ENCODE results near the gene HOXB4.

Gene HOXB4

DNA sequence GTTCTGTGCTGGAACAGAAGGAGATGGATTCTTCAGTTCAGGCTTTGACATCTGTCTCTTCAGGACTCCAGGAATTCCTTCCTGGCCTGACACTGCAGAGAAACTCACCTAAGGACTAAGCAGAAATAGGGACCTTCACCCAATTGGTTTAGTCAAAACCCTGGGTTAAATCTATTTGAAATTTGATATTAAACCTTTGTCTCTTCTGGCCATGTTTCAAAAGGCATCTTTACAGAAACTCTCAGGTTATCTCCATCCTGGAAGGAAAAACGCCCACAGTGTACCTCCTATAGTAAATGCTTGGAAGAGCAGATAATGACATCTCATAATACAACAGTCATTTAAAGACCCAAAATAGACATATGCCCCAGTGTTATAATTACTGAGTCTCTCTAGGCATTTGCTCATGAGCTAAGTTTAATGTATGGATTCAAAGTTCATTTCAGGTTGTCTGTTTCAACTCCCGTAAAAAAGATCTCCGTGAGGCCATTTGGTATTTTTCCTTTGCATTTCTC is 5.6 kb upstream of the HOXB4 start:
- TF ChIP-seq SPI1 (IDR thresholded peaks at IDR 0.05; ENCODE audit: low read depth, low read length), result no peak
- no peak for TF ChIP-seq PAX5 (IDR thresholded peaks at IDR 0.05; ENCODE audit: insufficient read depth, low read length, severe bottlenecking)
- DNase-seq (ENCODE audit: insufficient read length, low spot score), result no peak
- no peak for FAIRE-seq

DNA sequence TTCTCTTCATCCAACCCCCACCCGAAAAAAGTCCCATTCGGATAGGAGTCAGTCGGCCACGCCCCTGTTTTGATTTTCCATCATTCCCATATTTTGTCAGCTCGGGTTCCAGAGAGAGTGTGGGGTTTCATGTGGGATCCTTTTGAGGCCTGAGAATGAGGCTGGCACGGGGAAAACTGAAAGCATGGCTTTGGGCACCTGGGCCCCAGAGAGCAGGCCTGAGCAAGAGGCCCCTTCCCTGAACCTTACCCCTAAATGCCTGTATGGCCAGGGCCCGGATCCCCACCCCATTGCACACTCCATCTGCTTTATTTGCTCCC is 4.6 kb upstream of the HOXB4 start:
- TF ChIP-seq TAF1 (IDR thresholded peaks at IDR 0.05; ENCODE audit: low read depth, low read length) (no peak), POLR2A (IDR thresholded peaks at IDR 0.05; ENCODE audit: low read depth, low read length) (no peak), POU2F2 (IDR thresholded peaks at IDR 0.05; ENCODE audit: low read depth, low read length) (no peak), POLR2AphosphoS5 (IDR thresholded peaks at IDR 0.05; ENCODE audit: low read depth, low read length) (no peak), PAX5 (IDR thresholded peaks at IDR 0.05; ENCODE audit: insufficient read depth, low read length, severe bottlenecking) (no peak), SPI1 (IDR thresholded peaks at IDR 0.05; ENCODE audit: low read depth, low read length) (no peak)
- no peak for DNase-seq (ENCODE audit: insufficient read length, low spot score)
- no peak for FAIRE-seq

DNA sequence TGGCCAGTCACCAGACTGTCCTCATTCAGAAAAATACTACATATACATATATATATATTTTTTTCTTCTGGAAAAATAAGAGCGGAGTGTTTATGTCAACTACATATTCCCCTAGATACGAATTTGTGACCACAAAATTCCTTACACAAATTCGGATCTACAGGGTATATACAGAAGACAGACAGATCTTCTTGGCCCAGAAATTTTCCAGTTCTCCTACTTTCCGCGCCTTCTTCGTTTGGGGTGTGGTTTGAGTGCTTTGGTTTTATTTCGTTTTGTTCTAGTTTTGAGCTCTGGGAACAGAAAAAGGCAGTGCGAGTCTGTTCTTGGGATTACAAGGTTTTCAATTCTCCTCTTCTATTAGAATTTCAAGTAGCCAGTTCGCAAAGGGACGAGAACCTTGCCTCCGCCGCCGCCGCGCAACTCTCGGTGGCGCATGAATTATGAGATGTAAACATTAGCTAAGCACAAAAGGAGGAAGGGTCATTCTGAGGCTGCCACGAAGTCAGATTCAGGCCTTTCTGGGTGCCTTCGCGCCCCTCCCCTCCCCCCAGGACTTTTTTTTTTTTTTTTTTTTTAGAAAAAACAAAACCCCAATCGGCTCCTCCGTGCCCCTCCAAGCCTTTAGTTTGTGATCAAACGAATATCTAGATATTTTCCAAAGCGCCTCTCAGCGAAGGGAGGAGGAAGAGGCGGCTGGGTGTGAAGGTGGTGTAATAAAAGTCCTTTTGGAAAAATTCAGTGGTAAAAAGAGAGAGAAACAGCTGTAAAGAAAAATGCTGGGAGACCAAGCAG is 1.8 kb upstream of the HOXB4 start:
- DNase-seq (ENCODE audit: insufficient read length, low spot score), result no peak
- TF ChIP-seq SPI1 (IDR thresholded peaks at IDR 0.05; ENCODE audit: low read depth, low read length) (no peak), POLR2A (IDR thresholded peaks at IDR 0.05; ENCODE audit: low read depth, low read length) (no peak), PAX5 (IDR thresholded peaks at IDR 0.05; ENCODE audit: insufficient read depth, low read length, severe bottlenecking) (no peak), TAF1 (IDR thresholded peaks at IDR 0.05; ENCODE audit: low read depth, low read length) (no peak), POLR2AphosphoS5 (IDR thresholded peaks at IDR 0.05; ENCODE audit: low read depth, low read length) (no peak), POU2F2 (IDR thresholded peaks at IDR 0.05; ENCODE audit: low read depth, low read length) (no peak)
- peak; percentile 50 for FAIRE-seq

DNA sequence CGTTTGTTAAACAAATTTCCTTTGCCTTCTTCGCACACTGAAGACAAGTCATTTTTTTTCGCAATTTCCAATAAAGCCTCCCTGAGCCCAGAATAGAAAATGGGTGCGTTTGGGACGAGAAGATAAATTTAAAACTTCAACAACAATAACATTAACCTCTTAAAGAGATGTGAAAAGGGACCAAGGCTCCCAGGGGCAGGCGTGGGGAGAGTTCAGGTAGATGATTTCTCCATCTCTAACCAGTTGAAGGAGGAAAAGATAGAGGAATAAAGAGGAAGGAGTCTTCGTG is 1.3 kb upstream of the HOXB4 start:
- TF ChIP-seq SPI1 (IDR thresholded peaks at IDR 0.05; ENCODE audit: low read depth, low read length) (no peak), TAF1 (IDR thresholded peaks at IDR 0.05; ENCODE audit: low read depth, low read length) (no peak), POLR2AphosphoS5 (IDR thresholded peaks at IDR 0.05; ENCODE audit: low read depth, low read length) (no peak), PAX5 (IDR thresholded peaks at IDR 0.05; ENCODE audit: insufficient read depth, low read length, severe bottlenecking) (no peak), POU2F2 (IDR thresholded peaks at IDR 0.05; ENCODE audit: low read depth, low read length) (no peak), POLR2A (IDR thresholded peaks at IDR 0.05; ENCODE audit: low read depth, low read length) (no peak)
- no peak for FAIRE-seq
- DNase-seq (ENCODE audit: insufficient read length, low spot score), result no peak

DNA sequence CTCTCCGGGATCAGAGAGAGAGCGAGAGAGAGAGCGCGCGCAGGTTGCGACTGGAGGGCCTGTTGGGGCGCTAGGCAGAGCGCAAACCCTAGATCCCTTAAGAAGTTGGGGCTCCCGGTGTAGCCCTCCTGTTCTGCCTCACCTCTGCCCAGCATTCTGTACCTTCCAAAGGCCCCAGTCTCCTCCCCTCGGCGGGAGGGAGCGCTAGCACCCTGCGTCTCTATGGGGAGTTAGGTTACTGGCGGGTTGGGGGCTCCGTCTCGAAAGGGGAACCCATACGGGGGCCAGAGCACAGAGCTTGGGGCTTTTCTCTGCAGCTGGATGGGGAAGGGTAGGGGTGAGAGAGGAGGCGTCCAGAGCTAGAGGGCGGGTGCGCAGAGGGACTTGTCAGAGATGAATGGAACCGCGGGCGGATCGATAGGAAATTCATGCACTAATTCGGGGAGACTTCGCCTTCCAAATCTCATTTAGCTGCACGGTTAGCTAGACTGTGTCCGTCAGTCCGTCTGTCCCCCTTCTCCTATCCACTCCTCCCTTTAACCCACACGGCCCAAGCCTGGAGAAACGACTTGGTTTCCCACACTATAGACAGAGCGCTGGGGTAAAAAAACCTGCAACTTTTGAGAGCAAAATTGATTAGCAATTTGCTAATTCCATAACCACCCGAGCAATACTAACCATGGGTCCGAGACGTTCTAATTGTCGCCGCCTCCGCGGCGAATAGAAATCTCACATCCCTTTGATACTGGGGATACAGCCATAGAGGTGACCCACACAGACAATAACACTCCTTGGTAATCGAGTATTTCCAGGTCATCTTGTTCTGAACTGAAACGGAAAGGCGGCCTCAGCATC is 693 bp upstream of the HOXB4 start:
- TF ChIP-seq TAF1 (IDR thresholded peaks at IDR 0.05; ENCODE audit: low read depth, low read length), result 0 out of 2 replicates have a peak, but pooled peaks have one; percentile 36
- TF ChIP-seq SPI1 (IDR thresholded peaks at IDR 0.05; ENCODE audit: low read depth, low read length), result no peak
- FAIRE-seq (peak; percentile 81), DNase-seq (ENCODE audit: insufficient read length, low spot score) (no peak)

DNA sequence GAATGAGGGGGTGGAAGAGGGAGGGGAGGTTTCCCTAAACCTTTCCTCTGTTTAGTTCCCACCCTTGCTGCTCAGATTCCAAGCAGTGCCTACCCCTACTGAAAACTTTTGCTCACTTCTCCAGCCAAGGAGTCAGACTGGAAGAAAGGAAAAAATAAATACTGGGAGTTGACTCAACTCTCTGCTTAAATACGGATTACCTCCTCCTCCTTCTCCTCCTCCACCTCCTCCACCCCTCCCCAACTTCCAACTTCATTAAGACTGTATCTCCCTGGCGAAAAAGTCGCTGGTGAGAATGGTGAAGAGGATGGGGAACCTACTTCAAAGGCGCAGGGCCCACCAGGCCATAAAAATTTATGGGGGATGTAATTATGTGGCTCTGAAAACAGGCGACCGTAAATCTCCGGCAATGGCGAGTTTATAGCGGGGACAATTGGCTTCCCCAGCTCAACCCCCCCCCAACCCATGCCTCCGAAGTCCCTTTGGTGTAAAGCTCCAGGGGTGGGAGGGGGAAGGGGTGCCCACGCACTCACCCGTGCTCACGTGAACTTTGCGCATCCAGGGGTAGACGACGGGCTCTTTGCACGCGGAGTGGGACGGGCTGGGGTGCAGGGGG is 712 bp downstream of the HOXB4 start:
- TF ChIP-seq POLR2A (IDR thresholded peaks at IDR 0.05; ENCODE audit: low read depth, low read length), result no peak
- TF ChIP-seq POU2F2 (IDR thresholded peaks at IDR 0.05; ENCODE audit: low read depth, low read length), result no peak
- TF ChIP-seq SPI1 (IDR thresholded peaks at IDR 0.05; ENCODE audit: low read depth, low read length), result no peak
- no peak for TF ChIP-seq POLR2AphosphoS5 (IDR thresholded peaks at IDR 0.05; ENCODE audit: low read depth, low read length)
- no peak for TF ChIP-seq TAF1 (IDR thresholded peaks at IDR 0.05; ENCODE audit: low read depth, low read length)
- no peak for TF ChIP-seq PAX5 (IDR thresholded peaks at IDR 0.05; ENCODE audit: insufficient read depth, low read length, severe bottlenecking)
- DNase-seq (ENCODE audit: insufficient read length, low spot score), result no peak
- peak; percentile 60 for FAIRE-seq

DNA sequence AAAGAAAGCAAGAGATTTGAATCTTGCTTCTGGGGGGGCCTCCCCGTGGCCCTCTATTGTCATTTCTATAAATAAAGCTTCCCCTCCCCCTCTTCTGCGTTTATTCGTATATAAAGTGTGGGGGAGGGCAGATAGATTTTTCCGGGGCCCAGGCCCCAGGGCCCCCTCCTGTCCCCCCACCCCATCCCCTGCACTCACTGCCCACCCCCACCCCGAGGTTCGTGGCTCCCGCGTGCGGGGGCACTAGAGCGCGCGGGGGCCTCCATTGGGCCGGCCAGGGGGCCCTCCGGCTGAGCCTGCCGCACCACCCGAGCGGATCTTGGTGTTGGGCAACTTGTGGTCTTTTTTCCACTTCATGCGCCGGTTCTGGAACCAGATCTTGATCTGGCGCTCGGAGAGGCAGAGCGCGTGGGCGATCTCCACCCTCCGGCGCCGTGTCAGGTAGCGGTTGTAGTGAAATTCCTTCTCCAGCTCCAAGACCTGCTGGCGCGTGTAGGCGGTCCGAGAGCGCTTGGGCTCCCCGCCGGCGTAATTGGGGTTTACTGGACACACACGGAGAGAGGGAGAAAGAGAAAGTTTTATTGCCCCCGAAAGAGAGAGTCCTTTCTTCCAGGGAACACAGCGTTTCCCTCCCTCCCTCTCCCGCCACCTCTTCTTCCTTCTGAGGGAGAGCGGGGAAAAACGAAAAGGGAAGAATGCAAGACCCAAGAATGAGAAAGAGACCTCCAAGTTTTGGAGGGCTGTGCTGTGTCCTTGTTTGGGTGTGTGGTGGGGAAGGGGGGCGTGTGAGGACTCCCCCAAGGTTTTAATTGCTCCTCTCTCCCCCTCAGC is 1.5 kb downstream of the HOXB4 start:
- FAIRE-seq (no peak), DNase-seq (ENCODE audit: insufficient read length, low spot score) (no peak)
- TF ChIP-seq TAF1 (IDR thresholded peaks at IDR 0.05; ENCODE audit: low read depth, low read length) (no peak), PAX5 (IDR thresholded peaks at IDR 0.05; ENCODE audit: insufficient read depth, low read length, severe bottlenecking) (no peak), SPI1 (IDR thresholded peaks at IDR 0.05; ENCODE audit: low read depth, low read length) (no peak), POLR2AphosphoS5 (IDR thresholded peaks at IDR 0.05; ENCODE audit: low read depth, low read length) (no peak), POLR2A (IDR thresholded peaks at IDR 0.05; ENCODE audit: low read depth, low read length) (no peak), POU2F2 (IDR thresholded peaks at IDR 0.05; ENCODE audit: low read depth, low read length) (no peak)

DNA sequence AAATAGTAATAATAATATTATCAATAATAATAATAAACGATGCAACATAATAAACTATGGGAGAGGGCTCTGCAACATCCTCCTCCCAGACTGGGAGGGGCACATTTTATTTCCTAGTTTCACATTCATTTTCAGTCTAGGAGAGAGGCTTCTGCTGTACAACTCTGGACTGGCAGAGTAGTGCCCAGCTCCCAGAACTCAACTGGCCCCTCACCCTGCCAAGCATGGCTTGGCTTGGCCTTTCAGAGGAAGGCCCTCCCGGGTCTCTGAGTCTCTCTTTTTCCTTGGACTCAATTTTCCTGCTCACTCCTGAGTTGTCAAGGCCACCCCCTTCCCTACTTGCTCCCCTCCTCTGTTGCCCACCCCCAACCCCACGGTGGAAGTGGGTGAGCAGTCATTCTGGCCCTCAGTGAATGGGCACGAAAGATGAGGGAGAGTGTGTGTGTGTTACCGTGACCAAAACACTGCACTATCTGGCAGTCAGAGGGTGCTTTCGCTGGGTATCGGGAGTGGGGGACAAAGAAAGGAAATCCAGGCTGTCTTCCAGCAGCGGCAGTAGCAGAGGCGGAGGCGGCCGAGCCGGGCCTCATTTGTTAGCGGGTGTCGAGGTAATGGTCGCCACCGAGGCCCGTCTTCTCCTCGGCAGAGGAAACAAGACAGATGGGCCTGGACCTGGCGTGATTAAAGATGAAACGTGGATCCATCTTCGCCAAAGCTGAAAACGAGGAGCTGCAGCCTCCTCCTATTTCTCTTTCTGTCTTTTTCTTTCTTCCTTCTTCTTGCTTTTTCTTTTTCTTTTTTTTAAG is 2.3 kb downstream of the HOXB4 start:
- no peak for DNase-seq (ENCODE audit: insufficient read length, low spot score)
- no peak for TF ChIP-seq POLR2A (IDR thresholded peaks at IDR 0.05; ENCODE audit: low read depth, low read length)
- TF ChIP-seq SPI1 (IDR thresholded peaks at IDR 0.05; ENCODE audit: low read depth, low read length), result no peak
- TF ChIP-seq PAX5 (IDR thresholded peaks at IDR 0.05; ENCODE audit: insufficient read depth, low read length, severe bottlenecking), result no peak
- FAIRE-seq, result no peak

Data from GM12891 (cell line).